Liver (tissue), 9 donors: ENCODE measurements around the gene CLCA1. TPM values are rescaled to one million over a fixed set of nuclear protein-coding genes. Genes with fewer than 3 reads are reported as not detected.

ENCODE experiments used
- DNase-seq: peaks from one replicate; pipeline ENCODE4 v3.0.0-alpha.2; 2017; ENCODE audit warnings: low spot score
- H3K27ac ChIP-seq, 2 donors: one replicate each; pipeline ENCODE4 v1.7.0; 2013; ENCODE audit warnings: inconsistent platforms in 2 of 2, low read length in 2 of 2, control low read depth in 1 of 2, low read depth in 1 of 2, mild to moderate bottlenecking in 1 of 2
- H3K27me3 ChIP-seq, 4 donors: one replicate each; pipeline versions ENCODE4 v1.6.1 to v1.7.0; 2013; ENCODE audit warnings: low read length in 3 of 4, inconsistent platforms in 1 of 4, mild to moderate bottlenecking in 1 of 4, moderate library complexity in 1 of 4; ENCODE audit not compliant: control insufficient read depth in 4 of 4, insufficient read depth in 4 of 4
- H3K36me3 ChIP-seq, 4 donors: one replicate each; pipeline versions ENCODE4 v1.6.1 to v1.7.0; 2013; ENCODE audit warnings: low read length in 3 of 4, mild to moderate bottlenecking in 3 of 4, low read depth in 1 of 4, moderate library complexity in 1 of 4; ENCODE audit not compliant: control insufficient read depth in 4 of 4, insufficient read depth in 3 of 4
- H3K4me1 ChIP-seq, 4 donors: one replicate each; pipeline versions ENCODE4 v1.6.1 to v1.7.0; 2013; ENCODE audit warnings: low read length in 3 of 4, mild to moderate bottlenecking in 3 of 4, moderate library complexity in 1 of 4; ENCODE audit not compliant: control insufficient read depth in 4 of 4, insufficient read depth in 4 of 4
- H3K4me3 ChIP-seq, 3 donors: one replicate each; pipeline versions ENCODE4 v1.6.1 to v1.7.0; 2013; ENCODE audit warnings: low read length in 3 of 3, control low read depth in 1 of 3, low read depth in 1 of 3, mild to moderate bottlenecking in 1 of 3
- H3K9ac ChIP-seq, 2 donors: one replicate each; pipeline ENCODE4 v1.7.0; 2013; ENCODE audit warnings: low read length in 2 of 2, mild to moderate bottlenecking in 2 of 2, moderate library complexity in 2 of 2, control low read depth in 1 of 2, low read depth in 1 of 2
- H3K9me3 ChIP-seq, 4 donors: one replicate each; pipeline versions ENCODE4 v1.6.1 to v1.7.0; 2013; ENCODE audit warnings: low read length in 3 of 4; ENCODE audit not compliant: control insufficient read depth in 4 of 4
- CTCF ChIP-seq: fragments of 150-350 bp; IDR thresholded peaks from 2 replicates; pipeline ENCODE4 v1.5.1; 2017; ENCODE audit warnings: improper control_type of control experiment, low read depth, low read length; ENCODE audit not compliant: missing input control
- EGR1 ChIP-seq, 2 donors: IDR thresholded peaks; 2 replicates each; pipeline ENCODE4 v1.6.1; 2016 to 2018; ENCODE audit warnings: antibody characterized with exemption in 2 of 2, low read depth in 2 of 2
- FOXA2 ChIP-seq: IDR thresholded peaks from 2 replicates; pipeline ENCODE4 v1.6.1; 2016; ENCODE audit warnings: antibody characterized with exemption
- GABPA ChIP-seq, 2 donors: IDR thresholded peaks in 1 of 2; conservative IDR thresholded peaks in 1 of 2; 2 replicates each; pipeline ENCODE4 v1.6.1; 2016; ENCODE audit warnings: antibody characterized with exemption in 2 of 2, mild to moderate bottlenecking in 1 of 2, moderate library complexity in 1 of 2
- HNF4A ChIP-seq, 2 donors: conservative IDR thresholded peaks; 2 replicates each; pipeline ENCODE4 v1.6.1; 2016; ENCODE audit warnings: antibody characterized with exemption in 2 of 2, mild to moderate bottlenecking in 2 of 2
- HNF4G ChIP-seq: IDR thresholded peaks from 2 replicates; pipeline ENCODE4 v1.6.1; 2016; ENCODE audit warnings: antibody characterized with exemption
- JUND ChIP-seq, 2 donors: IDR thresholded peaks; 2 replicates each; pipeline ENCODE4 v1.6.1; 2016; ENCODE audit warnings: antibody characterized with exemption in 2 of 2
- NR2F2 ChIP-seq: IDR thresholded peaks from 2 replicates; pipeline ENCODE4 v1.6.1; 2016; ENCODE audit warnings: antibody characterized with exemption
- RAD21 ChIP-seq, 2 donors: IDR thresholded peaks; 2 replicates each; pipeline ENCODE4 v1.6.1; 2016; ENCODE audit warnings: antibody characterized with exemption in 2 of 2, mild to moderate bottlenecking in 2 of 2
- REST ChIP-seq: IDR thresholded peaks from 2 replicates; pipeline ENCODE4 v1.6.1; 2016; ENCODE audit warnings: antibody characterized with exemption, mild to moderate bottlenecking
- RXRA ChIP-seq, 2 donors: IDR thresholded peaks; 2 replicates each; pipeline ENCODE4 v1.6.1; 2017 to 2018; ENCODE audit warnings: antibody characterized with exemption in 2 of 2, mild to moderate bottlenecking in 1 of 2
- SP1 ChIP-seq: IDR thresholded peaks from 2 replicates; pipeline ENCODE4 v1.6.1; 2018; ENCODE audit warnings: antibody characterized with exemption, mild to moderate bottlenecking
- TAF1 ChIP-seq: conservative IDR thresholded peaks from 2 replicates; pipeline ENCODE4 v1.6.1; 2016; ENCODE audit warnings: antibody characterized with exemption, mild to moderate bottlenecking
- ZBTB33 ChIP-seq: IDR thresholded peaks from 2 replicates; pipeline ENCODE4 v1.6.1; 2016; ENCODE audit warnings: antibody characterized with exemption
- WGBS: extraction: QIAGEN DNeasy Blood & Tissue Kit; methylation state at CpG from one replicate; pipeline ENCODE4 v1.1.7; 2013; 5-methylcytosine and 5-hydroxymethylcytosine counted together
- polyA plus RNA-seq, 2 donors: library from polyadenylated mRNA; stranded (reverse) in 1 of 2; unstranded in 1 of 2; fragments of 200-250 nt in 1 of 2; fragments of >200 nt in 1 of 2; fragmentation: Nextera tagmentation in 1 of 2; extraction: Ambion mirVana in 1 of 2; gene quantifications; one replicate each; pipeline versions ENCODE4 v1.2.1 to v1.2.3, GENCODE V29; 2013 to 2015
- total RNA-seq, 2 donors: library from RNA; depleted of rRNA; stranded (reverse); fragments of >200 nt; gene quantifications; one replicate each; pipeline ENCODE4 v1.2.3, GENCODE V29; 2014
- donor health status: healthy.
- donor health status: healthy.
- donor health status: healthy.
- donor health status: healthy.
- donor health status: healthy.

Gene CLCA1
- total and polyA plus RNA-seq, 4 donors = not detected

- Histone ChIP-seq H3K27me3 (peaks cover 0 to 2% (median under 1%) of the 10 kb centered on the region in 4 donors), H3K27ac (no peak overlapping the region), H3K9ac (no peak overlapping the region), H3K4me3 (no peak overlapping the region), H3K4me1 (no peaks in the 10 kb centered on the region), H3K36me3 (no peaks in the 10 kb centered on the region), H3K9me3 (no peaks in the 10 kb centered on the region)
- DNase-seq = no peak
- TF ChIP-seq TAF1 (no peak), HNF4A (conservative IDR thresholded peaks at IDR 0.05) (no peak), CTCF (no peak), GABPA (IDR thresholded peaks at IDR 0.05 in 1 of 2, conservative IDR thresholded peaks at IDR 0.05 in 1 of 2) (no peak), EGR1 (IDR thresholded peaks at IDR 0.05; ENCODE audit: low read depth in 2 of 2) (no peak)
- WGBS = 79% methylated on average over 2 of the region's 2 CpGs
Measured at GRCh38 chr1:86541859-86542258, 73.1 kb downstream of the CLCA1 start.

GRCh38 chr1:86542631-86543030, 73.9 kb downstream of the CLCA1 start:
- no peaks in the 10 kb centered on the region for H3K4me1 ChIP-seq
- TF ChIP-seq TAF1 (no peak), ZBTB33 (no peak), NR2F2 (no peak), SP1 (no peak), FOXA2 (no peak), JUND (IDR thresholded peaks at IDR 0.05) (no peak), RXRA (IDR thresholded peaks at IDR 0.05) (no peak), HNF4G (no peak), RAD21 (IDR thresholded peaks at IDR 0.05) (no peak), HNF4A (conservative IDR thresholded peaks at IDR 0.05) (no peak), REST (no peak)
- H3K27ac ChIP-seq = no peak overlapping the region
- H3K4me3 ChIP-seq = no peak overlapping the region
- H3K9me3 ChIP-seq = no peaks in the 10 kb centered on the region
- H3K27me3 ChIP-seq = peaks cover 0 to 2% (median under 1%) of the 10 kb centered on the region in 4 donors
- no peaks in the 10 kb centered on the region for H3K36me3 ChIP-seq
- no peak for DNase-seq
- no peak overlapping the region for H3K9ac ChIP-seq
